ENCODE measurements around the gene CALM3. TPM values are rescaled to one million over a fixed set of nuclear protein-coding genes. Genes with fewer than 3 reads are reported as not detected.

CALM3 gene
- total RNA-seq, 1 donor from 2014 or later = 142 TPM

DNA sequence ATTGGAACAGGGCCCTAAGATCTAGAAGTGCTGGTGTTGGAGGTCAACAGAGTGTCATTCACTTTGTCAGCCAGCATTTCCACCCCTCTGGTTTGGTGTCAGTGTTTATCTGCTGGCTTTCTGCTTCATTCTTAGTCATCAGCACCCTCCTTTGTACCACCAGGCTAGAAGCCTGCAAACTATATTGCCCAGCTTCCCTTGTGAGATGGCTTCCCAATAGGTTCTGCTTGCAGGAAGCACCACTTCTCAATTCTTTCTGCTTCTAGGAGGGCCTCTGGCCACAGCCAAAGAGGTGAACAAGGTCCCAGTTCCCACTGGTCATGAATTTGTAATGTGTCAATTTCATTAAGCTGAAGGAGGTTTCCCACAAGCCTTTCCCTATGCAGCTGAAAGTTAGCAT, 36.4 kb upstream of the CALM3 start:
- Histone ChIP-seq H3K27ac (no peak overlapping the region), H3K4me1 (no peaks in the 10 kb centered on the region), H3K4me3 (no peak overlapping the region), H3K36me3 (no peaks in the 10 kb centered on the region), H3K27me3 (no peaks in the 10 kb centered on the region), H3K9me3 (no peaks in the 10 kb centered on the region)
- intact Hi-C loops (cut with DNase I) = no loop called here
- no peak for ATAC-seq
- DNase-seq = no peak
- no peak for TF ChIP-seq CTCF (IDR thresholded peaks at IDR 0.05)

- DNase-seq = no peak
- Histone ChIP-seq H3K36me3 (no peaks in the 10 kb centered on the region), H3K4me3 (no peak overlapping the region), H3K9me3 (no peaks in the 10 kb centered on the region), H3K27ac (no peak overlapping the region), H3K4me1 (no peaks in the 10 kb centered on the region), H3K27me3 (no peaks in the 10 kb centered on the region)
- peak; percentile 16 for ATAC-seq
- intact Hi-C loops (cut with DNase I) = no loop called here
- TF ChIP-seq CTCF (IDR thresholded peaks at IDR 0.05) = no peak
These were observed 29.6 kb upstream of the CALM3 start for GRCh38 chr19:46571495-46571894.

DNA sequence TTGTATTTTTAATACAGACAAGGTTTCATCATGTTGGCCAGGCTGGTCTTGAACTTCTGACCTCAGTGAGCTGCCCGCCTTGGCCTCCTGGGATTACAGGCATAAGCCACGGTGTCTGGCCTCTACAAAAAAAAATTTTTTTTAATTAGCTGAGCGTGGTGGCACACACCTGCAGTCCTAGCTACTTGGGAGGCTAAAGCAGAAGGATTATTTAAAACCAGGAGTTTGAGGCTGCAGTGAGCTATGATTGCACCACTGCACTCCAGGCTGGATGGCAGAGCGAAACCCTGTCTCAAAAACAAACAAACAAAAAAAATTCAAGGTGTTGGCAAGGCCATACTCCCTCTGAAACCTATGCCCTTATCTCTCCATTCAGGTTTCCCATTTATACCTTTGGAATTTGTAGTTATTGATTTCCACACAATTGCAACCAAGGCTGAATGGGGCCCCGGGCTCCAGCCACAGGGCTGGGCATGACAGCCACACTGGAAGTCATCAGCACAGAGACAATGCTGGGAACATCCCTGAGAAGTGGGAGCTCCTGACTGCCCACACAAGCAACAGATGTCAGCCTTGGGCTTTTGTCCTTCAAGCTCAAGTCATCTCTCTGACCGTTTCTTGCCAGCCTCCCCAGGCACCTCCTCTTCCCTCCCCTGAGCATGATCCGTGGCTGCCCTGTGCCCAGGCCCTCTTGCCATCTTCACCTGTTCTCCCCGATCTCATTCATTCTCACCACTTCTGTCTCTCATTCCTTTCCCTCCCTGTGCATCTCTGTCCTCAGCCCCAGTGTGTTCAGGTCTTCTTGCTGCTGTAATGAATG, 27.2 kb upstream of the CALM3 start:
- Histone ChIP-seq H3K4me3 (no peak overlapping the region), H3K36me3 (no peaks in the 10 kb centered on the region), H3K27ac (no peak overlapping the region), H3K27me3 (no peaks in the 10 kb centered on the region), H3K9me3 (no peaks in the 10 kb centered on the region), H3K4me1 (no peaks in the 10 kb centered on the region)
- DNase-seq (no peak), ATAC-seq (no peak)
- TF ChIP-seq CTCF (IDR thresholded peaks at IDR 0.05) = no peak
- intact Hi-C loops (cut with DNase I) = no loop called here

DNA sequence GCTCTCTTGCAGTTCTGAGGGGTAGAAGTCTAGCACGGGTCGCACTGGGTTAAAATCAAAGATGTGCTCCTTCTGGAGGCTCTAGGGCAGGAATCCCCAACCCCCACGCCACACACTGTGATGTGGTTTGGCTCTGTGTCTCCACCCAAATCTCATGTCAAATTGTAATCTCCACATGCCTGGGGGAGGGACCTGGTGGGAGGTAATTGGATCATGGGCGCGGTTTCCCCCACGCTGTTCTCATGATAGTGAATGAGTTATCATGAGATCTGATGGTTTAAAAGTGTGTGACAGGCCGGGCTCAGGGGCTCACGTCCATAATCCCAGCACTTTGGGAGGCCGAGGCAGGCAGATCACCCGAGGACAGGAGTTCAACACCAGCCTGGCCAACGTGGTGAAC, 26.6 kb upstream of the CALM3 start:
- DNase-seq (no peak), ATAC-seq (peak; percentile 38)
- Histone ChIP-seq H3K4me1 (no peaks in the 10 kb centered on the region), H3K4me3 (no peak overlapping the region), H3K36me3 (no peaks in the 10 kb centered on the region), H3K27me3 (no peaks in the 10 kb centered on the region), H3K9me3 (no peaks in the 10 kb centered on the region), H3K27ac (no peak overlapping the region)
- intact Hi-C loops (cut with DNase I) = no loop called here
- no peak for TF ChIP-seq CTCF (IDR thresholded peaks at IDR 0.05)

DNA sequence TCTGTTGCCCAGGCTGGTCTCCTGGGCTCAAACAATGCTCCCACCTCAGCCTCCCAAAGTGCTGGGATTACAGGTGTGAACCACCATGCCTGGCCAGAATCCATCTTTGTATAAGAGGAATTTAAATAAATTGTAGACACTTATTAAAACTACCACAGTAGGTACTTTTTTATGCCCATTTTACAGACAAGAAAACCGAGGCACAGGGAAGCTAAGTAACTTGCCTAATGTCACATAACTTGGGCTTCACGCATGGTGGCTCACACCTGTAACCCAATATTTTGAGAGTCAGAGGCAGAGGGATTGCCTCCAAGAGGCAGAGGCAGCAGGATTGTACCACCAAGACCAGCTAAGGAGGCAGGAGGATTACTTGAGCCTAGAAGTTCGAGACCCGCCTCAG, 22.7 kb upstream of the CALM3 start:
- intact Hi-C loops (cut with DNase I) = no loop called here
- H3K36me3 ChIP-seq = no peaks in the 10 kb centered on the region
- no peaks in the 10 kb centered on the region for H3K27me3 ChIP-seq
- H3K4me1 ChIP-seq = no peaks in the 10 kb centered on the region
- DNase-seq (no peak), ATAC-seq (no peak)
- H3K4me3 ChIP-seq = no peak overlapping the region
- H3K27ac ChIP-seq = no peak overlapping the region
- H3K9me3 ChIP-seq = no peaks in the 10 kb centered on the region
- TF ChIP-seq CTCF (IDR thresholded peaks at IDR 0.05) = no peak
